MCF 10A (cell line): Measurements from ENCODE around the gene ATXN8OS. TPM values are rescaled to one million over a fixed set of nuclear protein-coding genes. Genes with fewer than 3 reads are reported as not detected.

ENCODE experiments used
- BruUV-seq: library from RNA; stranded (reverse); fragments of 400-500 nt; replicated peaks from 2 replicates; lab custom pipeline; 2021; lab: Mats Ljungman, UMichigan
- CTCF ChIA-PET: fragments of 300-600 bp; sonication (Branson Sonifier 250); formaldehyde crosslinking; extraction: SDS; loops from one replicate; lab custom pipeline; 2021; ENCODE audit warnings: antibody characterized with exemption, inconsistent platforms; lab: Yijun Ruan, JAX
- POLR2A ChIA-PET: fragments of 300-600, 350-650 bp; sonication (Branson Sonifier 250); formaldehyde crosslinking; extraction: SDS; loops from one replicate; lab custom pipeline; 2020; ENCODE audit warnings: antibody characterized with exemption, inconsistent platforms; lab: Yijun Ruan, JAX
- DNase-seq: peaks from one replicate; pipeline ENCODE4 v3.0.0-alpha.2; 2018; ENCODE audit not compliant: unreplicated experiment
- H3K27ac Mint-ChIP-seq: one replicate; pipeline ENCODE4 v1.8.0; 2022; ENCODE audit warnings: mild to moderate bottlenecking, low read depth, mixed read lengths; ENCODE audit not compliant: unreplicated experiment
- H3K27me3 Mint-ChIP-seq: one replicate; pipeline ENCODE4 v1.8.0; 2022; ENCODE audit warnings: mixed read lengths; ENCODE audit not compliant: insufficient read depth, unreplicated experiment
- H3K36me3 Mint-ChIP-seq: one replicate; pipeline ENCODE4 v1.8.0; 2022; ENCODE audit warnings: mild to moderate bottlenecking, moderate library complexity, mixed read lengths; ENCODE audit not compliant: insufficient read depth, unreplicated experiment
- H3K4me1 Mint-ChIP-seq: one replicate; pipeline ENCODE4 v1.8.0; 2022; ENCODE audit warnings: mixed read lengths; ENCODE audit not compliant: insufficient read depth, unreplicated experiment
- H3K4me3 Mint-ChIP-seq: one replicate; pipeline ENCODE4 v1.8.0; 2022; ENCODE audit warnings: mild to moderate bottlenecking, moderate library complexity, mixed read lengths; ENCODE audit not compliant: unreplicated experiment
- H3K9me3 Mint-ChIP-seq: one replicate; pipeline ENCODE4 v1.8.0; 2022; ENCODE audit warnings: mixed read lengths; ENCODE audit not compliant: unreplicated experiment
- CTCF ChIP-seq: fragments of 200-600 bp; IDR thresholded peaks from one replicate; pipeline ENCODE4 v1.8.0; 2022; ENCODE audit warnings: antibody characterized with exemption, mild to moderate bottlenecking; ENCODE audit not compliant: unreplicated experiment
- intact Hi-C: fragments of 100-400 bp; cut with micrococcal nuclease; formaldehyde crosslinking; loops from 2 replicates; pipeline ENCODE4 v1.14.1; 2022
- total RNA-seq: library from RNA; stranded (reverse); gene quantifications from 2 replicates; pipeline ENCODE4 v1.2.3, GENCODE V29; 2022

Gene ATXN8OS
- total RNA-seq, 1 experiment from 2014 or later: not detected

DNA sequence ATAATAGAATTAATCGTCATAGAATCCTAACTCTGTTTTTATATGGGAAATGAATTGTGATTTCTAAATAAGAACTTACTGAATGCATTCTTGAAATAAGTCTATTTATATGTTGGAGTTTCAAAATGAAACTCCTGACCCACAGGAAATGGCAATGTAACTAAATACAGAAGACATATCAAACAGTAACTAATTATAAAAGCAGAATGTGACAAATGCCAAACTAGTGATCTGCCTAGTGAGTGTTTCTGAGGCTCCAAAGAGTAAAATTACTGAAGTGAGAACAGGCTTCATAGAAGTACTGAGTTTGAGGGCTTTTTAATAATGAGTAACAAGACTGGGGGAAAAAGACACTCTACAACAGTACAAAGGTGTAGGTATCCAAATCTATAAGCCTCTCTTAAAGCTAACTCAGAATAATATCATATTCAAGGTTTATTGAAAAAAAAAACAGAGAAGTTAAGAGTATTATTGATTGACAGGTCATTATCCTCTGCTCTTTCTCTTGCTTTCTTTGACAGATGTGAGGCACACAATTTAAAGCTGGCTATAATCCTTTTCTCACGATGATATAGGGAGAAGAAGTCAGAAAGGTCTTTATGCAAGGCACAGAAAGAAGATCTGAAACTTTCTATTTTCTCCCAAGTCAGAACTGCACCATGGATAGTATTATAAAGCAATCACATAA lies 17.4 kb upstream of the ATXN8OS start:
- intact Hi-C loops: no loop called here
- Mint-ChIP-seq H3K27me3 (peaks cover 75% of the 10 kb centered on the region), H3K4me1 (no peaks in the 10 kb centered on the region), H3K36me3 (no peaks in the 10 kb centered on the region), H3K9me3 (no peaks in the 10 kb centered on the region), H3K27ac (no peak overlapping the region), H3K4me3 (no peak overlapping the region)
- ChIA-PET CTCF (no interaction called here), POLR2A (no interaction called here)
- TF ChIP-seq CTCF: no peak
- DNase-seq: no peak
- BruUV-seq: no TSS peak

DNA sequence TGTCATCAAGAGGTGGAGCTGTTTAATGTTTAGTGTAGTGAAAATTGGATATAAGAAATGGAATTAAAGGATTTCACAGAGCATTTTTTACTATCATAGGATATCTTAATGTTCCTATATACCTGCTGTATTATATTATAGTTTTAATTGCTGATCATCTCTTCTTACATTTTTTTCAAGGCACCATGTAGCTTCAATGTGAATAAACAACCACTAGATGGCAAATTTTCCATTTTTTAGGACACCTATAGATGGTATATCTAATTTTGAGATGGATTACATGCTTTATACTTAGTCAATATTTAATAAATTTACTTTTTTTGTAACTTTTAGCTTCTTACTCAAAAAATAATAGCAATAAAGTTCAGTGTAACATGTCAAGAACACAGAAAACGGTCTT lies 9.0 kb upstream of the ATXN8OS start:
- Mint-ChIP-seq H3K36me3 (no peaks in the 10 kb centered on the region), H3K27me3 (peaks cover 48% of the 10 kb centered on the region), H3K4me1 (no peaks in the 10 kb centered on the region), H3K4me3 (no peak overlapping the region), H3K27ac (no peak overlapping the region), H3K9me3 (no peaks in the 10 kb centered on the region)
- peak; percentile 8 for DNase-seq
- TF ChIP-seq CTCF: peak; percentile 47
- BruUV-seq: no TSS peak
- intact Hi-C loops: loop anchor here (1.0 kb wide), 2 partner anchors 212 to 470 kb away; no protein-coding TSS in a partner anchor
- ChIA-PET CTCF (interaction anchor here (0.6 to 2.2 kb wide), 6 partner anchors 11 to 472 kb away, joined by 3 to 11 read pairs (median 5); no protein-coding TSS in a partner anchor), POLR2A (no interaction called here)

GRCh38 chr13:70104481-70104880 lies 3.1 kb upstream of the ATXN8OS start:
- DNase-seq: no peak
- ChIA-PET CTCF (no interaction called here), POLR2A (no interaction called here)
- H3K4me1 Mint-ChIP-seq: no peaks in the 10 kb centered on the region
- no peak overlapping the region for H3K27ac Mint-ChIP-seq
- no peak overlapping the region for H3K4me3 Mint-ChIP-seq
- H3K9me3 Mint-ChIP-seq: no peaks in the 10 kb centered on the region
- no TSS peak for BruUV-seq
- H3K27me3 Mint-ChIP-seq: peaks cover 55% of the 10 kb centered on the region
- H3K36me3 Mint-ChIP-seq: no peaks in the 10 kb centered on the region
- no peak for TF ChIP-seq CTCF
- intact Hi-C loops: no loop called here

DNA sequence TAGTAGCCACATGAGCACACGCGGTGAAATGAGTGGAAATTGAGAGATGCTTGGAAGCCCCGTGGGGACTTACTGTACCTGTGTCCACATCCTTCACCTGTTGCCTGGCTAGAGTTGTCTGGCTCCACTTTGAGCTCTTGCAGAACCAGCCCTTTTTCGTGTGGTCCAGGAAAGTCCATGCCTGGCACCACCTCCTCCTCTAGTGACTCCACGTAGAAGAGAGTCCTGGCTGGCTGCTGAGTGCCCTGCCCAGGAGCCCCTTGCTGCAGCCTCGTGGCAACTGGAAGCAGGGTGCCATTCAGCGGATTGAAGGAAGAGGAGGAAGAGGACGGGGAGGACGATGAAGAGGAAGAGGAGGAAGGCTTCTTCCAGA lies 515 bp upstream of the ATXN8OS start:
- peaks cover 71% of the 10 kb centered on the region for H3K27me3 Mint-ChIP-seq
- POLR2A ChIA-PET: no interaction called here
- BruUV-seq: no TSS peak

More for the DNA sequence above, 515 bp upstream of the ATXN8OS start:
- TF ChIP-seq CTCF: no peak
- DNase-seq: no peak
- no peak overlapping the region for H3K4me3 Mint-ChIP-seq
- no peak overlapping the region for H3K27ac Mint-ChIP-seq
- CTCF ChIA-PET: no interaction called here
- no peaks in the 10 kb centered on the region for H3K9me3 Mint-ChIP-seq
- intact Hi-C loops: no loop called here
- no peaks in the 10 kb centered on the region for H3K36me3 Mint-ChIP-seq
- no peaks in the 10 kb centered on the region for H3K4me1 Mint-ChIP-seq
